ENCODE measurements around the gene MRPL57.
"Not testable (repeated sequence)": the region's sequence is repeated elsewhere in the genome, so short reads cannot be mapped to it uniquely, and the experiment has no call there.

MRPL57 gene

DNA sequence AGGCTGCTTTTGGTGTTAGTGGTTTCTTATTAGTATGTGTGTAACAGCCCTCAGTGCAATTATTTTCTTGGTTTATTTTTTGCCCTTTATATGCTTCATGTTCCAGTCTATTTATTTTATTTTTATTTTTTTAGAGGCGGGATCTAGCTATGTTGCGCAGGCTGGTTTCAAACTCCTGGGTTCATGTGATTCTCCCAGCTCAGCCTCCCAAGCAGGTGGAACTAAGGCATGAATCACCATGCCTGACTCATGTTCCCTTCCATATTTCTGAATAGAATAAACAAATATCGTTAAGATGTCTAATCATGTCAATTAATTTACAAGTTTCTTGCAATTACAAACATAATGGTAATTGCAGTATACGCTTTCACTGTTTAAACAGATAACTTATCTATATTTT is 11.8 kb upstream of the MRPL57 start:
- Mint-ChIP-seq H3K9me3 (no peaks in the 10 kb centered on the region), H3K27ac (no peak overlapping the region), H3K4me3 (no peak overlapping the region), H3K4me1 (ENCODE audit: low read depth) (peaks cover 2% of the 10 kb centered on the region), H3K27me3 (ENCODE audit: low read depth) (no peaks in the 10 kb centered on the region), H3K36me3 (ENCODE audit: low read depth) (peaks cover 19% of the 10 kb centered on the region)
- no peak for DNase-seq (ENCODE audit: low spot score)

DNA sequence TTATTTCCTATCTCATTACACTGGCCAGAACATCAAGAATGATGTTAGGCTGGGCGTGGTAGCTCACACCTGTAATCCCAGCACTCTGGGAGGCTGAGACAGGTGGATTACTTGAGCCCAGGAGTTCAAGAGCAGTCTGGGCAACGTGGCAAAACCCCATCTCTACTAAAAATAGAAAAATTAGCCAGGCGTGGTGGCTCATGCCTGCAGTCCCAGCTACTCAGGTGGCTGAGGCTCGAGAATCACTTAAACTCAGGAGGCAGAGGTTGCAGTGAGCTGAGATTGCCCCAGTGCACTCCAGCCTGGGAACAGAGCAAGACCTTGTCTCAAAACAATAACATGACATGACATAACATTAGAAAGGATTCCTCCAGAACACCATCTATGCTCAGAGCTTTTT is 10.9 kb upstream of the MRPL57 start:
- H3K4me3 Mint-ChIP-seq = not testable (repeated sequence)

DNA sequence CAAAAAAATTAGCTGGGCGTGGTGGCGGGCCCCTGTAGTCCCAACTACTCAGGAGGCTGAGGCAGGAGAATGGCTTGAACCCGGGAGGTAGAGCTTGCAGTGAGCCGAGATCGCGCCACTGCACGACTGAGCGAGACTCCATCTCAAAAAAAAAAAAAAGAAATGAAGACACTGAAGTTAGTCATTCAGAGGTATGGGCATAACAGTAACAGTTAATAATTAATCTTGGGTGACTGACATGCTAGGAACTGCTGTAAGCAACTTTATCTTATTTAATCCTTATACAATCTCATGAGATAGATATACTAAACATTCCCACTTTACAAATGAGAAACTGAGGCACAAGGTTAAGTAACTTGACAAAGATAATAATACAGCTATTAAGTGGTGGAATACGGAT is 5.0 kb upstream of the MRPL57 start:
- no peak overlapping the region for H3K27ac Mint-ChIP-seq
- H3K4me1 Mint-ChIP-seq (ENCODE audit: low read depth) = peaks cover 18% of the 10 kb centered on the region
- H3K36me3 Mint-ChIP-seq (ENCODE audit: low read depth) = peaks cover 41% of the 10 kb centered on the region
- H3K4me3 Mint-ChIP-seq = no peak overlapping the region
- no peaks in the 10 kb centered on the region for H3K9me3 Mint-ChIP-seq
- DNase-seq (ENCODE audit: low spot score) = no peak
- H3K27me3 Mint-ChIP-seq (ENCODE audit: low read depth) = no peaks in the 10 kb centered on the region

More for the DNA sequence above, 10.9 kb upstream of the MRPL57 start:
- H3K4me1 Mint-ChIP-seq (ENCODE audit: low read depth); H3K27me3 Mint-ChIP-seq (ENCODE audit: low read depth); DNase-seq (ENCODE audit: low spot score); H3K9me3 Mint-ChIP-seq; H3K27ac Mint-ChIP-seq: not testable (repeated sequence)
- H3K36me3 Mint-ChIP-seq (ENCODE audit: low read depth) = peaks cover 21% of the 10 kb centered on the region

DNA sequence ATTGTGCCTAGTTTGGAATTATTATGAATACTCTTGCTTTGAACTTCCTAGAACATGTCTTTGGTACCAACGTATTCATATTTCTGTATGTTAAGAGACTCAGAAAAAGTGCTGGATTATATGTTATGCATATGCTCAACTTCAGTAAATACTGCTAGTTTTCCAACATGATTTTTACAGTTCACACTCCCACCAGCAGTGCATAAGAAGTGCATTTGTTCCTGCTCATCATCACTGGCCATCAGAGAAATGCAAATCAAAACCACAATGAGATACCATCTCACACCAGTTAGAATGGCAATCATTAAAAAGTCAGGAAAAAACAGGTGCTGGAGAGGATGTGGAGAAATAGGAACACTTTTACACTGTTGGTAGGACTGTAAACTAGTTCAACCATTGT is 2.7 kb upstream of the MRPL57 start:
- Mint-ChIP-seq H3K36me3 (ENCODE audit: low read depth) (peaks cover 45% of the 10 kb centered on the region), H3K4me3 (peak overlapping the region; percentile 68), H3K4me1 (ENCODE audit: low read depth) (peaks cover 25% of the 10 kb centered on the region)
- H3K9me3 Mint-ChIP-seq; H3K27me3 Mint-ChIP-seq (ENCODE audit: low read depth); H3K27ac Mint-ChIP-seq; DNase-seq (ENCODE audit: low spot score): not testable (repeated sequence)

- no peak for DNase-seq (ENCODE audit: low spot score)
- Mint-ChIP-seq H3K36me3 (ENCODE audit: low read depth) (peaks cover 37% of the 10 kb centered on the region), H3K27ac (peak overlapping the region; percentile 96)
Observed at GRCh38 chr13:21175656-21176214, 723 bp upstream of the MRPL57 start.

GRCh38 chr13:21176982-21177284 is 475 bp downstream of the MRPL57 start:
- DNase-seq (ENCODE audit: low spot score) = no peak
- peaks cover 25% of the 10 kb centered on the region for H3K4me1 Mint-ChIP-seq (ENCODE audit: low read depth)
- no peaks in the 10 kb centered on the region for H3K27me3 Mint-ChIP-seq (ENCODE audit: low read depth)
- peak overlapping the region; percentile 96 for H3K27ac Mint-ChIP-seq
- H3K9me3 Mint-ChIP-seq = no peaks in the 10 kb centered on the region
- H3K36me3 Mint-ChIP-seq (ENCODE audit: low read depth) = peaks cover 29% of the 10 kb centered on the region
- peak overlapping the region; percentile 99 for H3K4me3 Mint-ChIP-seq

More at GRCh38 chr13:21175656-21176214, 723 bp upstream of the MRPL57 start:
- Mint-ChIP-seq H3K9me3 (no peaks in the 10 kb centered on the region), H3K27me3 (ENCODE audit: low read depth) (no peaks in the 10 kb centered on the region), H3K4me3 (peak overlapping the region; percentile 99), H3K4me1 (ENCODE audit: low read depth) (peaks cover 25% of the 10 kb centered on the region)

DNA sequence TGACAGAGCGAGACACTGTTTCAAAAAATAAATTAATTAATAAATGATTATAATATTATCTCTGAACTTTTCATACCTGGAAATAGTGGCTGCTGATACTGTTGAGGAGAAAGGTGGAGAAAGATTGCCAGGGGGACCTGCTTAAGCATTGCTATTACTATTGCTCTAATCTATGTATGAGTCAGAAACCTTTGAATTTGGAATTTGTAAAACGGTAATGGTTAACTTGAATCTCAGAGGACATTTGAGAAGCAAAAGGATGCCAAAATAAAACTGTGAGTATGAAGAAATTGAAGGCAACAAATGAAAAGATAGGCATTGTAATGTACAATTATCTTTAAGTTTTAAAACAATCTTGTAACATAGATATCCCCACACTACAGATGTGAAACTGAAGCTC is 5.2 kb downstream of the MRPL57 start:
- H3K9me3 Mint-ChIP-seq = no peaks in the 10 kb centered on the region
- no peak overlapping the region for H3K4me3 Mint-ChIP-seq
- DNase-seq (ENCODE audit: low spot score) = no peak
- no peaks in the 10 kb centered on the region for H3K27me3 Mint-ChIP-seq (ENCODE audit: low read depth)
- H3K36me3 Mint-ChIP-seq (ENCODE audit: low read depth) = peaks cover 12% of the 10 kb centered on the region
- peaks cover 8% of the 10 kb centered on the region for H3K4me1 Mint-ChIP-seq (ENCODE audit: low read depth)
- H3K27ac Mint-ChIP-seq = no peak overlapping the region

- not testable (repeated sequence) for H3K4me3 Mint-ChIP-seq; DNase-seq (ENCODE audit: low spot score); H3K4me1 Mint-ChIP-seq (ENCODE audit: low read depth); H3K36me3 Mint-ChIP-seq (ENCODE audit: low read depth); H3K9me3 Mint-ChIP-seq; H3K27ac Mint-ChIP-seq; H3K27me3 Mint-ChIP-seq (ENCODE audit: low read depth)
Observed at GRCh38 chr13:21186410-21186809, 10.0 kb downstream of the MRPL57 start.

DNA sequence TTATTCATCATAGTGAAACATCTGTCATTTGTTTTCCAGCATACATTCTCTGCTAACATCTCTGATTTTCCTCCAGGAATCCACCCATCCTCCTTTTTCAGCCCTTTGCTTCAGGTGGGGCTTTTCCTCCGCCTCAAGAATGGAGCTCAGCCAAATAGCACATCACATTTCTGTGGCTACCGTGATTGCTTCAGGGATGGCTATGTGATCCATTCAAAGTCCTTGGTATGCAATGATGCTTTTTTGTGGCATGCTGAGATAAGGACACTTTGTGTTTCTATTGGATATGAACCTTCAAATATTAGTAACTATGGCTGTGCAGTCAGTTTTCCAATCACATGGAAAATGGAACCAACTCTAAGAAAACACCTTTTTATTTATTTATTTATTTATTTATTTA is 18.3 kb downstream of the MRPL57 start:
- not testable (repeated sequence) for H3K9me3 Mint-ChIP-seq; H3K36me3 Mint-ChIP-seq (ENCODE audit: low read depth); DNase-seq (ENCODE audit: low spot score); H3K4me3 Mint-ChIP-seq; H3K27ac Mint-ChIP-seq; H3K4me1 Mint-ChIP-seq (ENCODE audit: low read depth)
- peaks cover 29% of the 10 kb centered on the region for H3K27me3 Mint-ChIP-seq (ENCODE audit: low read depth)

GRCh38 chr13:21197606-21198225 is 21.3 kb downstream of the MRPL57 start:
- H3K9me3 Mint-ChIP-seq = peaks cover 15% of the 10 kb centered on the region
- not testable (repeated sequence) for H3K4me1 Mint-ChIP-seq (ENCODE audit: low read depth); H3K27ac Mint-ChIP-seq; DNase-seq (ENCODE audit: low spot score); H3K36me3 Mint-ChIP-seq (ENCODE audit: low read depth); H3K4me3 Mint-ChIP-seq
- H3K27me3 Mint-ChIP-seq (ENCODE audit: low read depth) = peaks cover 27% of the 10 kb centered on the region

DNA sequence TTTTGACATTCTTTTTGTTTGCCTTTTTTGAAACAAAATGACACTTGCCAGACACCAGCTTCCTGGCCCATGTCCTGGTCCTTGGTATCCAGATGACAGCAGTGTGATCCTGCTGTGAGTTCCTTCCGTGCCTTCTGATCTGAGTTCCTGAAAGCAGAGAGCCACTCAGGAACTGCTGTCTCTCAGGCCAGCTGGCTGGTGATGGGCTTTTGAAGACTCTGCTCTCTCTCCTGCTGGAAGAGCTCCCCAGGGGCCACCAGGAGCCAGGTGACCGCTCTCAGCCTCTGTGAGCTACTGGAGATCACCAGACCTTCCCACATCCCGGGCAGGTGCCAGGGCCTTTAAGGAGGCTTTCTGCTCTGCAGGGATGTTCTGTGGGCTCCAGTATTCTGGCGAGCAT is 21.9 kb downstream of the MRPL57 start:
- Mint-ChIP-seq H3K9me3 (peaks cover 15% of the 10 kb centered on the region), H3K27me3 (ENCODE audit: low read depth) (peaks cover 23% of the 10 kb centered on the region)
- H3K27ac Mint-ChIP-seq; H3K4me3 Mint-ChIP-seq; H3K4me1 Mint-ChIP-seq (ENCODE audit: low read depth); H3K36me3 Mint-ChIP-seq (ENCODE audit: low read depth); DNase-seq (ENCODE audit: low spot score): not testable (repeated sequence)

- peaks cover 10% of the 10 kb centered on the region for H3K27me3 Mint-ChIP-seq (ENCODE audit: low read depth)
- not testable (repeated sequence) for H3K36me3 Mint-ChIP-seq (ENCODE audit: low read depth); DNase-seq (ENCODE audit: low spot score); H3K4me3 Mint-ChIP-seq; H3K27ac Mint-ChIP-seq; H3K4me1 Mint-ChIP-seq (ENCODE audit: low read depth)
- peaks cover 15% of the 10 kb centered on the region for H3K9me3 Mint-ChIP-seq
Observed at GRCh38 chr13:21201456-21202190, 25.2 kb downstream of the MRPL57 start.

DNA sequence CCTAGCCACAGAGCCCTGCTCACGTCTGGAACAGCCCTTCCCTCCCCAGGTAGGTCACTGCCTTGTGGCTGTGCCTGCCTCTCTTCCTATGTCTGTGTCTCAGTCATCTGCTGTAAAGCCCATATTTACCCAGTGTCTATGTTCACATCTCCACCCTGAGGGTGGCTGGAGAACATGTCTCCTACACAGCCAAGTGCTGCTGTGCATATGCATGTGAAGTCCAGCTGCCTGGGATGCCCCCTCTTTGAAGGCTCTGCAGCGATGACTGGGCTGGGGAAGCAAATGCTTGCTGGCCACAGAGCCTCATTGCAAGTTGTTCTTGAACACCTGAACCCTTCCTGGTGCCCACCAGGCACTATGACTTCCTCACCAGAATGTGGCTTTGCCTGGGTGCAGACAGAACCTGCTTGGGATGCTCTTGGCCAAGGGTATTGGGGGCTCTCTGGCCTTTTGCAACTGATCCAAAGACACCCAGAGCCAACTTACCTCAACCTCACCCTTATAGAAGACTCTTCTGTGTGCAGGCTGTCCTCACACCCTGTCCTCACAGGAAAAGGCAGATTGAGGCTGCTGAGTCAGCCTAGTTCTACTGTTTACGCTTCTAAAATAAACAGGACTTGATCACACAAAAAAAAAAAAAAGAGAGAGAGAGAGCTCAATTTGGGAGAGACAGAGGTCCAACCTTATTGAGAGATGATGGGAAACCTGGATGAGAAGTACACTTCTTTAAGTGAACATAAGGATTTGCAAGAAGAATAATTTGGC is 26.5 kb downstream of the MRPL57 start:
- Mint-ChIP-seq H3K27ac (no peak overlapping the region), H3K4me1 (ENCODE audit: low read depth) (no peaks in the 10 kb centered on the region), H3K9me3 (peaks cover 15% of the 10 kb centered on the region), H3K27me3 (ENCODE audit: low read depth) (peaks cover 5% of the 10 kb centered on the region), H3K36me3 (ENCODE audit: low read depth) (no peaks in the 10 kb centered on the region), H3K4me3 (no peak overlapping the region)
- DNase-seq (ENCODE audit: low spot score) = no peak

DNA sequence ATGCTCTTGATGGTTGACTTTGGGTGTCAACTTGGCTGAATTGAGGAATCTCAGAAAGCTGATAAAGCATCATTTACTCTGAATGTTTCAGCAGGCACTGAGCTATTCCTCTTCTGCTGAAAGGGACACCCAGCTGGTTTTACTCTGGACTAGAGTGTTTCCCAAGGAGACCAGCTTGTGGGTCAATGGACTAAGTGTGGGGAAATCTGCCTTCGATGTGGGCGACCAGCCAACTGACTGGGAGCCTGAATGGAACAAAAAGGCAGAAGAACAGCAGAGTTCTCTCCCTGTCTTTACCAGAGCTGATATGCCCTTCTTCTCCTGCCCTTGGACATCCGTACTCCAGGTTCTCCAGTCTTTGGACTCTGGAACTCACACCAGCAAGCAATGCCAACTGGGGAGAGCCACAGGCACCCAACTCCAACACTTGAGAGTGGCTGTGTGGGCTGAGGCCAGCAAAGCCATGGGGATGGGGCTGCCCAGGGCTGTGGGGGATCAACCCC is 32.2 kb downstream of the MRPL57 start:
- no peak overlapping the region for H3K4me3 Mint-ChIP-seq
- peaks cover 17% of the 10 kb centered on the region for H3K9me3 Mint-ChIP-seq
- H3K4me1 Mint-ChIP-seq (ENCODE audit: low read depth) = no peaks in the 10 kb centered on the region
- H3K27me3 Mint-ChIP-seq (ENCODE audit: low read depth) = peaks cover 30% of the 10 kb centered on the region
- no peak for DNase-seq (ENCODE audit: low spot score)
- H3K27ac Mint-ChIP-seq = no peak overlapping the region
- H3K36me3 Mint-ChIP-seq (ENCODE audit: low read depth) = no peaks in the 10 kb centered on the region

All from T-helper 2 cell treated with Interferon-gamma antibody and Interleukin-4, amounts not matched to agents 5 μg/mL and 100 μg/mL, for 36 hours (primary cell).